Stomach (tissue), 9 donors: ENCODE results near the gene INSYN2B. TPM values are rescaled to one million over a fixed set of nuclear protein-coding genes. Genes with fewer than 3 reads are reported as not detected.

ENCODE experiments used
- DNase-seq, 2 donors: peaks; one replicate each; pipeline versions ENCODE4 v3.0.0 to v3.0.0-alpha.2; 2013 to 2019
- H3K27ac ChIP-seq, 5 donors: fragments of 200-600 bp in 4 of 5; sonication (generic) in 4 of 5; one replicate each; pipeline ENCODE4 v1.5.1; 2013 to 2019; ENCODE audit warnings: mild to moderate bottlenecking in 1 of 5, moderate library complexity in 1 of 5
- H3K27me3 ChIP-seq, 3 donors: fragments of 200-600 bp; sonication (generic); one replicate each; pipeline ENCODE4 v1.5.1; 2017 to 2019; ENCODE audit warnings: mixed run types in 1 of 3
- H3K36me3 ChIP-seq, 4 donors: fragments of 200-600 bp; sonication (generic); 1 replicate in 3 of 4; 2 replicates in 1 of 4; pipeline ENCODE4 v1.5.1; 2016 to 2019
- H3K4me1 ChIP-seq, 4 donors: fragments of 200-600 bp; sonication (generic); one replicate each; pipeline ENCODE4 v1.5.1; 2016 to 2019
- H3K4me3 ChIP-seq, 4 donors: fragments of 200-600 bp; sonication (generic) in 3 of 4; one replicate each; pipeline ENCODE4 v1.5.1; 2016 to 2019; ENCODE audit warnings: mild to moderate bottlenecking in 1 of 4
- H3K9me3 ChIP-seq, 4 donors: fragments of 200-600 bp; sonication (generic); one replicate each; pipeline ENCODE4 v1.5.1; 2016 to 2019
- EP300 ChIP-seq: sonication (generic); formaldehyde crosslinking; IDR thresholded peaks from one replicate; pipeline ENCODE4 v1.6.1; 2017; ENCODE audit warnings: antibody characterized with exemption
- POLR2A ChIP-seq, 4 donors: fragments of 450-650 bp; IDR thresholded peaks; one replicate each; pipeline ENCODE4 v1.6.1; 2016; ENCODE audit warnings: antibody characterized with exemption in 4 of 4, control low read depth in 2 of 4, mild to moderate bottlenecking in 1 of 4, moderate library complexity in 1 of 4
- POLR2AphosphoS5 ChIP-seq, 3 donors: sonication (generic); formaldehyde crosslinking; IDR thresholded peaks; one replicate each; pipeline ENCODE4 v1.6.1; 2016; ENCODE audit warnings: antibody characterized with exemption in 3 of 3
- WGBS, 5 donors: extraction: QIAGEN DNeasy Blood & Tissue Kit in 3 of 5; methylation state at CpG; one replicate each; pipeline versions ENCODE4 v1.1.5 to v1.1.7; 2013 to 2018; 5-methylcytosine and 5-hydroxymethylcytosine counted together
- intact Hi-C: fragments of 100-400 bp; cut with DNase I; formaldehyde crosslinking; loops from one replicate; pipeline ENCODE4 v1.15.1; 2023; ENCODE audit warnings: low total_unique reads
- polyA plus RNA-seq, 3 donors: library from polyadenylated mRNA; stranded (reverse); fragments of 200-250 nt; gene quantifications; one replicate each; pipeline ENCODE4 v1.2.3, GENCODE V29; 2013
- total RNA-seq, 5 donors: library from RNA; depleted of rRNA; stranded (reverse); fragments of >200 nt; gene quantifications; one replicate each; pipeline versions ENCODE4 v1.1.0 to v1.2.3, GENCODE V29; 2014 to 2016
- TF ChIP-seq, protein P1 (sequence below), 7 experiments: fragments of 450-650 bp in 4 of 7; fragments of 200-600 bp in 3 of 7; sonication (generic) in 3 of 7; IDR thresholded peaks; one replicate each; pipeline ENCODE4 v1.5.1; 2016 to 2019; ENCODE audit warnings: antibody characterized with exemption in 7 of 7, control low read depth in 2 of 7, mild to moderate bottlenecking in 1 of 7
- donor health status: healthy with polysubstance abuse.
- donor health status: Bipolar disorder and iron deficiency.
- donor health status: healthy.

Gene INSYN2B
- total and polyA plus RNA-seq, 8 donors: 0.18 to 0.19 TPM; not detected in 6

DNA sequence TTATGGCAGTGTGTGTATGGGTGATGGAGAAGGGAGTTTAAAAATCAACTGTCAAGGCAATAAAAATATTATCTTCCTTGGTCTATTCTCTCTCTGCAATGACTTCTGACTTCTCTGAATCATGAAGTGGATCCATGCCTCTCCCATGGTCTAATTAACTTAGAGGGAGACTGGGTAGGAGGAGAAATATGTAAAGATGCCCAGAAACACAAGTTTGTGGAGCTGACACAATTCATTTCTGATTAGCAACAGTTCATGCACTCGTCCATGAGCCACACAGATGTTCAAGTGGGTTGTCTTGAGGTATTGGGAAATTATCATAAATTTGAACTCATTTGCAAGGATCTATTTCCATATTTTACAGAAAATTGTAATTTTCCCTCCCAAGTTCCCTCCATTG, 38.1 kb downstream of the INSYN2B start:
- no peak for DNase-seq
- 57 to 74% (median 67%) methylated on average over 1 of the region's 1 CpG for WGBS, 5 donors
- H3K36me3 ChIP-seq: no peaks in the 10 kb centered on the region
- no peaks in the 10 kb centered on the region for H3K9me3 ChIP-seq
- H3K27me3 ChIP-seq: no peaks in the 10 kb centered on the region
- H3K4me3 ChIP-seq: no peak overlapping the region
- peaks cover 0 to 9% (median 0%) of the 10 kb centered on the region in 4 donors for H3K4me1 ChIP-seq
- intact Hi-C loops: no loop called here
- no peak overlapping the region for H3K27ac ChIP-seq
- TF ChIP-seq POLR2AphosphoS5 (IDR thresholded peaks at IDR 0.05) (no peak), POLR2A (IDR thresholded peaks at IDR 0.05) (no peak), EP300 (no peak)
- TF ChIP-seq, protein P1, sequence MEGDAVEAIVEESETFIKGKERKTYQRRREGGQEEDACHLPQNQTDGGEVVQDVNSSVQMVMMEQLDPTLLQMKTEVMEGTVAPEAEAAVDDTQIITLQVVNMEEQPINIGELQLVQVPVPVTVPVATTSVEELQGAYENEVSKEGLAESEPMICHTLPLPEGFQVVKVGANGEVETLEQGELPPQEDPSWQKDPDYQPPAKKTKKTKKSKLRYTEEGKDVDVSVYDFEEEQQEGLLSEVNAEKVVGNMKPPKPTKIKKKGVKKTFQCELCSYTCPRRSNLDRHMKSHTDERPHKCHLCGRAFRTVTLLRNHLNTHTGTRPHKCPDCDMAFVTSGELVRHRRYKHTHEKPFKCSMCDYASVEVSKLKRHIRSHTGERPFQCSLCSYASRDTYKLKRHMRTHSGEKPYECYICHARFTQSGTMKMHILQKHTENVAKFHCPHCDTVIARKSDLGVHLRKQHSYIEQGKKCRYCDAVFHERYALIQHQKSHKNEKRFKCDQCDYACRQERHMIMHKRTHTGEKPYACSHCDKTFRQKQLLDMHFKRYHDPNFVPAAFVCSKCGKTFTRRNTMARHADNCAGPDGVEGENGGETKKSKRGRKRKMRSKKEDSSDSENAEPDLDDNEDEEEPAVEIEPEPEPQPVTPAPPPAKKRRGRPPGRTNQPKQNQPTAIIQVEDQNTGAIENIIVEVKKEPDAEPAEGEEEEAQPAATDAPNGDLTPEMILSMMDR (IDR thresholded peaks at IDR 0.05): no peak

DNA sequence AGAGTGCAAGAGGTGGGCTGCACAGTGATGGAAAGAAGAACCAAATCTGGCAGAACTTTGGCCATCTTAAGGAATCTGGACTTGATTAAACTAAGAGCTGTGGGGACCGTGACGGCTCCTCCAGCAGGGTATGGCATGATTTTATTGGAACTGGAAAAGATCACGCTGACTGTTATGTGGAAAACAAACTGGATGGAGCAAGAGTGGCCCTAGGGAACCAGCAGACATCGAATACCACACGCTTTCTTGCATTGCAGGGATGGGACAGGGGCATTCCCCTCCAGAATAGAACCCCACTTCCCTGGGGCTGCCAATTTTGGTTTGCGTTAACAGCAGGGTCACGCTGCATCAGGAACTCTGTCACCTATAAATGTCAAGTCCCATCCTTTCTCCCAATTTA, 38.8 kb downstream of the INSYN2B start:
- WGBS, 5 donors: 89 to 93% (median 92%) methylated on average over 7 of the region's 7 CpGs
- Histone ChIP-seq H3K4me1 (peaks cover 0 to 9% (median 0%) of the 10 kb centered on the region in 4 donors), H3K4me3 (no peak overlapping the region), H3K27ac (no peak overlapping the region), H3K36me3 (no peaks in the 10 kb centered on the region), H3K27me3 (no peaks in the 10 kb centered on the region), H3K9me3 (no peaks in the 10 kb centered on the region)
- intact Hi-C loops: no loop called here
- no peak for DNase-seq
- TF ChIP-seq EP300 (no peak), POLR2AphosphoS5 (IDR thresholded peaks at IDR 0.05) (no peak), POLR2A (IDR thresholded peaks at IDR 0.05) (no peak)

DNA sequence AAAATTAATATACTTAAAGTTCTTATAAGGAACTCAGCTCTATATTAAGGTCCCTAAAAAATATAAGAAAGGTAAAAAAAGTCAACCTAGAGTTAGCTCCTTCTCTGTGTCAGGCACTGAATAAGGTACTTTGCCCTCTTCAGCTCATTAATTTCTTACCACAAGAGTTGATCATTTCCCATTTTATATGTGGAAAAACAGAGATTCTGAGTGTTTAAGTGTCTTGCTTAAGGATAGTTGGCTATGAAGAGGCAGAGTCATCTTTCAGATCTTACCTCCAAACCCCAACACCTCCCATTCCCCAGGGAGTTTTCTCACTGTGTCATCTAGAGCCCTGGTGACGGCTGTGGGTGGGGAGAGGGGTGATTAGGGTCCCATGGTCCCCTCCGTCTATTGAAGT, 40.6 kb downstream of the INSYN2B start:
- intact Hi-C loops: no loop called here
- no peak overlapping the region for H3K4me3 ChIP-seq
- H3K9me3 ChIP-seq: no peaks in the 10 kb centered on the region
- no peaks in the 10 kb centered on the region for H3K36me3 ChIP-seq
- WGBS, 5 donors: 72 to 86% (median 81%) methylated on average over 2 of the region's 2 CpGs
- DNase-seq: no peak
- no peak overlapping the region for H3K27ac ChIP-seq
- H3K27me3 ChIP-seq: no peaks in the 10 kb centered on the region
- no peak for TF ChIP-seq EP300
- TF ChIP-seq POLR2AphosphoS5 (IDR thresholded peaks at IDR 0.05): no peak
- TF ChIP-seq, protein P1 (IDR thresholded peaks at IDR 0.05): no peak
- no peak for TF ChIP-seq POLR2A (IDR thresholded peaks at IDR 0.05)
- no peaks in the 10 kb centered on the region for H3K4me1 ChIP-seq

DNA sequence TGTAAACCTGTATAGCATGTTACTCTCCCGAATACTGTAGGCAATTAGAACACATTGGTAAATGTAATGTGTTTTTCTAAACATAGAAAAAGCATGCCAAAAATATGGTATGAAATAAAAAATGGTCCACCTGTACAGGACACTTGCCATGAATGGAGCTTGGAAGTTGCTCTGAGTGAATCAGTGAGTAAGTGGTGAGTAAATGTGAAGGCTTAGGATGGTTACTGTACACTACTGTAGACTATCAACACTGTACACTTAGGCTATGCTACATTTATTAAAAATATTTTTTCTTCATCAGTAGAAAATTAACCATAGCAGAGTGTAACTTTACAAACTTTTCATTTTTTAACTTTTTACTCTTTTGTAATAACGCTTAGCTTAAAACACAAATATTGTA, 41.9 kb downstream of the INSYN2B start:
- no peaks in the 10 kb centered on the region for H3K27me3 ChIP-seq
- no peak overlapping the region for H3K27ac ChIP-seq
- no peaks in the 10 kb centered on the region for H3K36me3 ChIP-seq
- no peaks in the 10 kb centered on the region for H3K9me3 ChIP-seq
- DNase-seq: no peak
- no peaks in the 10 kb centered on the region for H3K4me1 ChIP-seq
- TF ChIP-seq POLR2A (IDR thresholded peaks at IDR 0.05) (no peak), EP300 (no peak), POLR2AphosphoS5 (IDR thresholded peaks at IDR 0.05) (no peak)
- TF ChIP-seq, protein P1 (IDR thresholded peaks at IDR 0.05): no peak
- no peak overlapping the region for H3K4me3 ChIP-seq
- intact Hi-C loops: no loop called here
- WGBS, 5 donors: 91 to 95% (median 95%) methylated on average over 2 of the region's 2 CpGs

DNA sequence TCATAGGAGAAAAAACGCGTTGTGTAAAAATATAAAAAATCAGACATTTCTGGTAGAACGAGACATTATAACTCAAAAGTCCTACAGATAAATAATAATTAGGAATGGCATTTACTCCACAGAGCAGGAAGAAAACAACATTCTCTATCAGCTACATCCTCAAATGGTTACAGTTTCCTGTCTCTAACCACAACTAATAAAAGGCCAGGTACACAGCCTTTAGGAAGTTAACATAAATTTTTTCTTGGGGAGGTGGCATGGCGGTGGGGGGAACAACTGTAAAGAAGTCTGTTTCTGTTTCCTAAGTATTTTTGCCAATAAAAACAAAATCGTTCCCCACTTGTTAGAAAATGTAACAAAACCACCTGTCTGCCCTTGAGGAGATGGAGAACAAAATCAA, 44.5 kb downstream of the INSYN2B start:
- Histone ChIP-seq H3K27ac (no peak overlapping the region), H3K4me3 (no peak overlapping the region), H3K36me3 (no peaks in the 10 kb centered on the region), H3K9me3 (no peaks in the 10 kb centered on the region), H3K27me3 (peaks cover 0 to 9% (median 0%) of the 10 kb centered on the region in 3 donors), H3K4me1 (no peaks in the 10 kb centered on the region)
- WGBS, 5 donors: 64 to 78% (median 73%) methylated on average over 5 of the region's 5 CpGs
- TF ChIP-seq, protein P1 (IDR thresholded peaks at IDR 0.05): no peak
- TF ChIP-seq POLR2A (IDR thresholded peaks at IDR 0.05) (no peak), POLR2AphosphoS5 (IDR thresholded peaks at IDR 0.05) (no peak), EP300 (no peak)
- no peak for DNase-seq
- intact Hi-C loops: no loop called here
